ENCODE measurements around the gene CTAGE8.
"Not testable (repeated sequence)": the region's sequence is repeated elsewhere in the genome, so short reads cannot be mapped to it uniquely, and the experiment has no call there.

CTAGE8 gene

GRCh38 chr7:144259067-144259466, 10.0 kb downstream of the CTAGE8 start:
- DNase-seq (ENCODE audit: low read depth in 2 of 2): not testable (repeated sequence)

DNA sequence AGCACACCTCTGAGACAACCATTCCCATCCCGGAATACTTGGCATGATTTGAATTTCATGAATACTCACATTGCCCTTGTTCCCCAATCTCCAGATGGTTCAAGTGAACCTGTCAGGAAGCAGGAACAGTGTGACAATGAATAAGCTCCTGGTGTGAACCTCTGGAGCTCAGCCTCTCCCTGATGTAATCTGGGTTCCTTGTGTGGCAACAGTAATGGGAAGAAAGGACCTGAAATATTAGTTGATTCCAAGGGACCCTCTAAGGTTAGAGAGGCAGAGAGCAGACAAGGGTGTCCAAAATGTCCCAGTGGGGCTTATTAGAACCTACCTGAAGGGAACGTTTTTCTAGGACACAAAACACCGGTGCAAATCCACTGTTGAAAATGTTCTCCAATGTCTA, 13.0 kb downstream of the CTAGE8 start:
- DNase-seq (ENCODE audit: low read depth in 2 of 2): no peak

DNA sequence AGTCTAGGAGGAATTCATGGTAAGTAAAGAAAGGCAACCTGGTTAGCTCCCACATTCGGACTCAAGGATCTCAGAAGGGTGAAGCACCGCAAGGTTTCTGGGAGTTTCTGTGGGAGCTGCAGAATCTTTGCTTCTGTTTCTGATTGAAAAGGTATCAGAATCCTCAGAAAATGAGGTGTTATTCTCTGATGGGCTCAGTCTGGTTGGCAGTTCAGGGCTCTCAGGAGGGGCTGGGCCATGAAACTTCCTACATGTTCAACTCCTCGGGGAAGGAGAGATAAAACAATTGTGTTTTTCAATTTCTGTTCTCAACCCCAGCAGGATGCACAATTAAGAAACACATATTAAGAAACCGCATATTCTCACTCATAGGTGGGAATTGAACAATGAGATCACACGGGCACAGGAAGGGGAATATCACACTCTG, 13.6 kb downstream of the CTAGE8 start:
- no peak for DNase-seq (ENCODE audit: low read depth in 2 of 2)

- not testable (repeated sequence) for DNase-seq (ENCODE audit: low read depth in 2 of 2)
These were observed 16.8 kb downstream of the CTAGE8 start for GRCh38 chr7:144252307-144252706.

DNA sequence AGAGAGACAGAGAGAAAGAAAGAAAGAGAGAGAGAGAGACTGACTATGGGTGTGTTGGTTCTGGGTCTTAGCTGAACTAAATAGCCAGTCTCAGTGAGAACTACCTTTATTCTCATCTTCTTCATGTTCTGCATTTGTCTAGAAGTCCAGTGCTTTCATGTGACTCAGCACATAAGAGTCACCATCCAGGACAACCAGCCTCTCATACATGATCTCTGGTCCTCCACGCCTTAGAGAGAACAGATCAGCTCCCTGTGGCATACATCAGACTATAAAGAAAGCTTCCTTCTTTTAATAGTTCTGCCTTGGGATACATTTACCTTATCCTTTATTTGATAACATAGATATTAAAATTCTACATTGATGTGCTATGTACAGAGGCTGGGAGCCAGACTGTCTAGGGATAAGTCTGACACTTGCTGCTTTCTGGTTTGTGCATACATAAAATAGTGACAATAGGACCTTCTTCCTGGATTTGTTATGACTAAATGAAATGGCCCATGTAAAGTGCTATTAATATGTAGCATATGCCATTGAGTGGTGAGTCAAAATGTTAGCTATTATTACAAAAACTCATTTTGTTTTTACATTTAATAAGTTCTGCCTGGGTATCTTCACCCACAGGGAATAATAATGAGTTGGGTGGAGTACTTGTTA, 21.3 kb downstream of the CTAGE8 start:
- not testable (repeated sequence) for DNase-seq (ENCODE audit: low read depth in 2 of 2)

DNA sequence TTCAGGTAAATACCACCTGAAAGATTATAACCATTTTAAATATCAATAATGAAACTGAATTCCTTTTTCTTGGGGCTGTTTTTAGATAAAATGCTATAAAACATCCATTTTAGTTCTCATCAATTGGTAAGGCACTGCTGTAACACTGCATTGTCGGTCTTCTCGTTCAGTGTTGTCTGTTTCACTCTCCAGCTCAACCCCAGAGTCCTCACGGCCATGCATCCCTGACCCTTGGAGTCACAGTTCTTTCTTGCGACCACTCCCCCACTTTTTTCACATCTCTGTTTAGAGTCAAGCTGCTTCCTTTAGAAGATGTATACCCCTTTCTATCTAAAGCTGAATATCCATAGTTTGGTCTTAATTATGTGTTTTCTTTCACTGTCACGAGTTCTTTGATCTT, 22.1 kb downstream of the CTAGE8 start:
- not testable (repeated sequence) for DNase-seq (ENCODE audit: low read depth in 2 of 2)

GRCh38 chr7:144245372-144245771, 23.7 kb downstream of the CTAGE8 start:
- DNase-seq (ENCODE audit: low read depth in 2 of 2): not testable (repeated sequence)

DNA sequence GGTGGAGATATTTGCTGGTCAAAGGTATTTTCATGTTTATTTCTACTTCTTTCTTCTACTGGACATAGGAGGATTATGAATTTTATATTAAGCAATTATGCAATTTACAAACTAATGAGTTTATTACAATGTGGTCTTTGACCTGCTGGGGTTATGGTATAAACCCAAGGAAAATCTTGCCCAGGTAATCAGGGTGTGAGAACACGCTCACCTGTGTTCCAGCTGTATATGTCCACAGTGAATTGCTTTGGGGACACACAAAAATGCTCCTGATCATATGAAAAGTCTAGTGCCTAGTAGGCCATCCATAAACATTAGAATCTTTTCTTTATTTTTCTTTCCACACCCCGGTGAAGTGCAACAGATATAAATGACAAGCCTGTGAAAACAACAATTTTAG, 29.7 kb downstream of the CTAGE8 start, which contains the start of gene OR2A42:
Gene OR2A42, minus strand, starts transcription at position 241 of the 400 bp plus-strand sequence. CDS start 6,762 bp downstream, outside the sequence.
- DNase-seq (ENCODE audit: low read depth in 2 of 2): not testable (repeated sequence)

- not testable (repeated sequence) for DNase-seq (ENCODE audit: low read depth in 2 of 2)
These were observed 30.5 kb downstream of the CTAGE8 start for GRCh38 chr7:144238530-144239082.

GRCh38 chr7:144233039-144233438, 36.0 kb downstream of the CTAGE8 start:
- DNase-seq (ENCODE audit: low read depth in 2 of 2): not testable (repeated sequence)

DNA sequence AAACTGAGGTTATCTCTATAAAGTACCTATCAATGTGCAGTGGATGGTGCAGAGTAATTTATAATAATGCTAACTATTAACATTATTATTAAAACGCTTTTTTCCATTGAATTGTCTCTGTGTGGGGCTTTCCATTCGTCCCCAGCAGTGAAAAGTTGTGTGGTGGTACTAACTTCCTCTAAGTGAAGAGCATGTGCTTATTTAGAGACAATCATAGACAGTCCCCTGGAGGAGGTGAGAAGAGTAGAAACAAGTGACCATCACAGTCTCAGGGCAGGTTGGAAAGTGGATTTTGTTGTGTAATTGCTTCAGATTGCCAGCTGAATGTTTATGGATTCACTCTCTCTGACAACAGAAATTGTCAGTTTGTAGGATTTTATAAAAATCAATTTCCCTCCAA, 38.1 kb downstream of the CTAGE8 start:
- not testable (repeated sequence) for DNase-seq (ENCODE audit: low read depth in 2 of 2)

DNA sequence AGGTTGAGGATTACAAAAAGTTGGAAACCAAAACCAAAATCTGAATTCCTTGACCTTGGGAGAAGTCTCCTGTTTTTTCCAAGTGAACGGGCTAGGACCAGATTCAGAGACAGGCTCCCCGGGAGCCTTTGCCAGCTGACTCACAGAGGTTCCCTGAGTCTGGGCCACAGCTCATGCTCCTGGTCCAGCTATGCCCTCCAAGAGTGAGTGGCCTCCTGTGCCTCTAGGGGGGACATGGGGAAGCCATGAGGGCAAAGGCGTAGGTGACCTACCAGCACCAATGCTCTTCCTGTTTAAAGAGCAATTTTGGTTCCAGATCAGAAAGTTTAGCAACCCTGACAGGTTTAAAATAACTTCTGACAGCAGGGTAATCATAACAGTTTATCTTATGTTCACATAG, 40.3 kb downstream of the CTAGE8 start:
- DNase-seq (ENCODE audit: low read depth in 2 of 2): not testable (repeated sequence)

GRCh38 chr7:144226866-144227265, 42.2 kb downstream of the CTAGE8 start:
- DNase-seq (ENCODE audit: low read depth in 2 of 2): not testable (repeated sequence)

DNA sequence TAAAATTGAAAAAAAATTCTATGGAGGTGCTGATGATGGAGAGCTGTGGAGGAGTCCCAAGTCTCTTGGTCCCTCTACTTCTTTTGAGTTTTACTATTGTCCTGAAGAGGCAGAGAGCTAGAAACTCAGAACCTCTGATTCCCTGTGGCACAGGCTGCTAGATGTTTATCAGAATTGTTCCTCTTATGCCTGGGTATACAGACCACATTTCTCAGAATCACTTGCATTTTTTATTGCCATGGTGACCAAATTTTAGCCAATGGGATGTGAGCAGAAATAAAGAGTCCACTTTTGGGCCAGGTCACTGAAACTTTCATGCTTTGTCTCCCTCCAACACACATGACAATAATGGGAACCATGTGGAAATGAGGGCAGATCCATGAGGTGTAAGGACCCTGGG, 45.4 kb downstream of the CTAGE8 start:
- not testable (repeated sequence) for DNase-seq (ENCODE audit: low read depth in 2 of 2)

DNA sequence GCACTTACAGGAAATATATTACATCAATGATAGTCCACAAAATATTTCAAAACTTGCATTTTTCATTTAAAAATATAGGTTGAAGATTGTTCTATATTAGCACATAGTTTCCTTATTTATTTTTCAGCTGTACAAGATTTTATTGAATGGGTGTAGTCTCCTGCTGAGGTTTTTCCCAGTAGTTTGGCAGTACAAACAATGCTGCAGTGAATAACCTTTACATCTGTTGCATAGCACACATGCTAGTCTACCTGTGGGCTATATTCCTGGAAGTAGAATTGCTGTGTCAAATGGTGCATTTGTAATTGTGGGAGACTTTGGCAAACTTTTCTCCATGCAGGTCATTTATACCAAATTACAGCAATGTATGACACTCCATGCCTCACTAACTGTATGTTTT, 48.6 kb downstream of the CTAGE8 start:
- DNase-seq (ENCODE audit: low read depth in 2 of 2): not testable (repeated sequence)

- not testable (repeated sequence) for DNase-seq (ENCODE audit: low read depth in 2 of 2)
These were observed 49.9 kb downstream of the CTAGE8 start for GRCh38 chr7:144219149-144219548.

- DNase-seq (ENCODE audit: low read depth in 2 of 2): not testable (repeated sequence)
These were observed 50.5 kb downstream of the CTAGE8 start for GRCh38 chr7:144218581-144218980.

DNA sequence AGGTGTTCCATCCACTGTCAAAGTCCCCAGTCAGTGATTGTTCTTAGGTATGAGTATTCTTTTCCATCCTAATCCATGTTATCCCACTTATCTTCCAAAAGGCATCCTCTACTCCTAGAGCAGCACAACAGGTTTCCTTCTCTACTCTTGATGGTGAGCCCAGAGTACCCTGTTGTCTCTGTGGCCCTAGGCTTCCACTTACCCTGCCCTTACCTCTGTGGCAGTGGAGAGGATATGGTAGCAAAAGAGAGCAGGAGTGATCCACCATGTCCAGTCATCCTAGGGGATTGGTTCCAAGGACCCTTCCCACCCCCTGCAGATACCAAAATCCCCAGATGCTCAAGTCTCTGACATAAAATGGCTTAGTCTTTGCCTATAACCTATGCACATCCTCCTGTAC, 51.9 kb downstream of the CTAGE8 start:
- DNase-seq (ENCODE audit: low read depth in 2 of 2): not testable (repeated sequence)

All from stimulated activated CD4-positive, alpha-beta T cell treated with anti-CD3 and anti-CD28 coated beads, Interleukin-4, amount 100 ng/mL, for 48 hours (primary cell).